Right lobe of liver (tissue), 4 donors: Measurements from ENCODE around the gene KIT.

ENCODE experiments used
- CTCF ChIP-seq, 4 donors: fragments of 200-600 bp in 3 of 4; fragments of 450-650 bp in 1 of 4; IDR thresholded peaks; one replicate each; pipeline versions ENCODE4 v1.5.1 to v1.8.0; 2016 to 2022; ENCODE audit warnings: antibody characterized with exemption in 4 of 4, mild to moderate bottlenecking in 2 of 4
- POLR2A ChIP-seq: fragments of 450-650 bp; IDR thresholded peaks from one replicate; pipeline ENCODE4 v1.6.1; 2017; ENCODE audit warnings: antibody characterized with exemption, mild to moderate bottlenecking
- donor health status: DM: no; HTN: no; CAD: no.
- donor health status: DM: no; HTN: no; CAD: no.
- donor health status: DM: no; HTN: yes; CAD: no.

GRCh38 chr4:54678826-54679225 is 21.1 kb downstream of the KIT start:
- TF ChIP-seq POLR2A (no peak), CTCF (IDR thresholded peaks at IDR 0.05) (no peak)
